Keratinocyte (primary cell): ENCODE data around the gene TWF2. TPM values are rescaled to one million over a fixed set of nuclear protein-coding genes. Genes with fewer than 3 reads are reported as not detected.

Source experiments
- DNase-seq: peaks from one replicate; pipeline ENCODE4 v3.0.0-alpha.2; 2011; ENCODE audit warnings: low read depth, missing footprints, low spot score
- FAIRE-seq: peaks from 2 replicates; lab custom pipeline; 2011; peaks lifted over from hg19 to GRCh38; lab: Jason Lieb, UNC
- H2AFZ ChIP-seq: 2 replicates; pipeline ENCODE4 v1.6.0; 2012; ENCODE audit warnings: low read length, control low read depth, inconsistent platforms; ENCODE audit not compliant: control insufficient read depth
- H3K27ac ChIP-seq: 2 replicates; pipeline ENCODE4 v1.5.1; 2011; ENCODE audit warnings: low read length; ENCODE audit not compliant: control insufficient read depth, insufficient read depth
- H3K27me3 ChIP-seq: 3 replicates; pipeline ENCODE4 v1.6.0; 2011; ENCODE audit warnings: low read length; ENCODE audit not compliant: control insufficient read depth, insufficient read depth; ENCODE audit errors: extremely low read depth
- H3K36me3 ChIP-seq, 2 experiments: 2 replicates in 1 of 2; 3 replicates in 1 of 2; pipeline ENCODE4 v1.5.1; 2011; ENCODE audit warnings: low read length in 2 of 2, mild to moderate bottlenecking in 1 of 2; ENCODE audit not compliant: control insufficient read depth in 2 of 2, insufficient read depth in 2 of 2; ENCODE audit errors: extremely low read depth in 1 of 2
- H3K4me1 ChIP-seq: 3 replicates; pipeline ENCODE4 v1.5.1; 2011; ENCODE audit warnings: low read length; ENCODE audit not compliant: control insufficient read depth, insufficient read depth; ENCODE audit errors: extremely low read depth
- H3K4me2 ChIP-seq: 3 replicates; pipeline ENCODE4 v1.6.0; 2011; ENCODE audit warnings: low read depth, low read length; ENCODE audit not compliant: control insufficient read depth, insufficient read depth; ENCODE audit errors: extremely low read depth
- H3K4me3 ChIP-seq, 3 experiments: fragments of 200-600 bp in 1 of 3; sonication (generic) in 1 of 3; 2 replicates in 2 of 3; 3 replicates in 1 of 3; pipeline ENCODE4 v1.5.1; 2011 to 2016; ENCODE audit warnings: low read length in 3 of 3, mild to moderate bottlenecking in 3 of 3, control low read depth in 2 of 3, inconsistent platforms in 1 of 3, low read depth in 1 of 3, mixed read lengths in 1 of 3, mixed run types in 1 of 3, moderate library complexity in 1 of 3; ENCODE audit not compliant: control insufficient read depth in 2 of 3, insufficient read depth in 2 of 3; ENCODE audit errors: extremely low read depth in 1 of 3
- H3K79me2 ChIP-seq: 2 replicates; pipeline ENCODE4 v1.6.0; 2012; ENCODE audit warnings: low read length; ENCODE audit not compliant: control insufficient read depth, insufficient read depth
- H3K9ac ChIP-seq: 3 replicates; pipeline ENCODE4 v1.6.0; 2011; ENCODE audit warnings: low read length; ENCODE audit not compliant: control insufficient read depth, insufficient read depth; ENCODE audit errors: extremely low read depth
- H3K9me1 ChIP-seq: 3 replicates; pipeline ENCODE4 v1.6.0; 2011; ENCODE audit warnings: low read length; ENCODE audit not compliant: control insufficient read depth, insufficient read depth; ENCODE audit errors: extremely low read depth
- H3K9me3 ChIP-seq: 2 replicates; pipeline ENCODE4 v1.5.1; 2012; ENCODE audit warnings: low read depth, low read length; ENCODE audit not compliant: control insufficient read depth
- H4K20me1 ChIP-seq: 3 replicates; pipeline ENCODE4 v1.6.0; 2011; ENCODE audit warnings: low read length; ENCODE audit not compliant: control insufficient read depth, insufficient read depth; ENCODE audit errors: extremely low read depth
- CTCF ChIP-seq, 3 experiments: IDR thresholded peaks in 1 of 3; conservative IDR thresholded peaks in 1 of 3; optimal IDR thresholded peaks in 1 of 3; 2 replicates in 2 of 3; 3 replicates in 1 of 3; pipeline versions ENCODE3 to v1.5.1; 2011; ENCODE audit warnings: low read length in 3 of 3, mild to moderate bottlenecking in 3 of 3, moderate library complexity in 2 of 3, control low read depth in 1 of 3, inconsistent platforms in 1 of 3; ENCODE audit not compliant: insufficient read depth in 2 of 3; ENCODE audit errors: extremely low read depth in 1 of 3
- EZH2 ChIP-seq: IDR thresholded peaks from one replicate; pipeline ENCODE4 v1.6.1; 2012; ENCODE audit warnings: inconsistent platforms, mild to moderate bottlenecking, low read length, moderate library complexity
- dilution Hi-C: fragments of 300-500 bp; cut with MboI; formaldehyde crosslinking; loops from one replicate; pipeline ENCODE4 v1.7.0; 2020; ENCODE audit warnings: low sequenced_read_pairs; ENCODE audit not compliant: extremely low pct_ligation_motif_present
- polyA plus RNA-seq, 5 experiments: library from polyadenylated mRNA; depleted of rRNA in 3 of 5; stranded (reverse) in 3 of 5; stranded (forward) in 1 of 5; unstranded in 1 of 5; fragments of >200 nt; gene quantifications; 1 replicate in 1 of 5; 2 replicates in 3 of 5; 3 replicates in 1 of 5; pipeline versions ENCODE4 v1.2.1 to v1.2.3, GENCODE V29; 2011 to 2012; ENCODE audit warnings: missing spikeins in 2 of 5, low read depth in 1 of 5, low replicate concordance in 1 of 5

Gene TWF2
- polyA plus RNA-seq, 1 donor (not counting 4 experiments of a cell fraction or from before 2014, with no cell fraction given), result 70.4 TPM

GRCh38 chr3:52218937-52219650, 19.9 kb downstream of the TWF2 start:
- Histone ChIP-seq H3K4me2 (no peak overlapping the region), H3K4me1 (peaks cover 22% of the 10 kb centered on the region), H3K9me1 (peaks cover 5% of the 10 kb centered on the region), H3K27me3 (no peaks in the 10 kb centered on the region), H3K9me3 (no peaks in the 10 kb centered on the region), H3K79me2 (no peaks in the 10 kb centered on the region), H3K36me3 (peaks cover 0 to 13% of the 10 kb centered on the region in 2 experiments), H4K20me1 (no peaks in the 10 kb centered on the region), H2AFZ (no peak overlapping the region), H3K9ac (no peak overlapping the region), H3K4me3 (no peak overlapping the region), H3K27ac (no peak overlapping the region)
- DNase-seq, result no peak
- no peak for FAIRE-seq
- dilution Hi-C loops, result no loop called here
- TF ChIP-seq CTCF (optimal IDR thresholded peaks at IDR 0.05 in 1 of 3, IDR thresholded peaks at IDR 0.05 in 1 of 3, conservative IDR thresholded peaks at IDR 0.05 in 1 of 3; ENCODE audit: extremely low read depth in 1 of 3, insufficient read depth in 2 of 3, low read length in 3 of 3) (no peak), EZH2 (no peak)

GRCh38 chr3:52218454-52218853, 20.5 kb downstream of the TWF2 start:
- dilution Hi-C loops, result no loop called here
- Histone ChIP-seq H3K4me2 (no peak overlapping the region), H3K4me1 (peaks cover 22% of the 10 kb centered on the region), H3K27me3 (no peaks in the 10 kb centered on the region), H3K79me2 (no peaks in the 10 kb centered on the region), H3K9me1 (peaks cover 5% of the 10 kb centered on the region), H2AFZ (no peak overlapping the region), H4K20me1 (no peaks in the 10 kb centered on the region), H3K4me3 (no peak overlapping the region), H3K36me3 (peaks cover 4 to 15% of the 10 kb centered on the region in 2 experiments), H3K9ac (no peak overlapping the region), H3K9me3 (no peaks in the 10 kb centered on the region), H3K27ac (peak overlapping the region; percentile 59)
- no peak for DNase-seq
- TF ChIP-seq EZH2 (no peak), CTCF (optimal IDR thresholded peaks at IDR 0.05 in 1 of 3, IDR thresholded peaks at IDR 0.05 in 1 of 3, conservative IDR thresholded peaks at IDR 0.05 in 1 of 3; ENCODE audit: extremely low read depth in 1 of 3, insufficient read depth in 2 of 3, low read length in 3 of 3) (no peak)
- no peak for FAIRE-seq
